Measurements from ENCODE around the gene MECP2.

DNA sequence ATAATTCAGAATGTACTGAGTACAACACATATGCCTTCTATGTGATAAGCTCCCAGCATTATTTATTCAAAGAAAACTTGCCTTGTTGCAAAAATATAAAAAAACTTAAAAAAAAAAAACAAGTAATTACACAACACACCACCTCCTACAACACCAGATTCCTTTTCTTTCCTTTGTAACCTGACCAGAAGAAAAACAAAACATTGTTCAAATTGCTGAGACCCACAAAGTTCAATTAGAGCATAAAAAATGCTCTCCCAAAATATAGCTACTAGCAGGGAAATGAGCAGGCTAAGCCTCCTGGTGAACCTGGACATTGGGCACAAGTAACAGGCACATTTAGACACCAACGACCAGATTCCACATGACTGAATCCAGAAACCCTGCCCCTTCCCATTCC lies 38.3 kb downstream of the MECP2 start:
- TF ChIP-seq POLR2AphosphoS5 (IDR thresholded peaks at IDR 0.05; ENCODE audit: low read depth, low read length) (no peak), TAF1 (IDR thresholded peaks at IDR 0.05; ENCODE audit: borderline replicate concordance, insufficient read depth, low read length) (no peak), REST (IDR thresholded peaks at IDR 0.05; ENCODE audit: insufficient read depth in 1 of 2, low read depth in 2 of 2, low read length in 2 of 2) (no peak), SIN3A (IDR thresholded peaks at IDR 0.05; ENCODE audit: borderline replicate concordance, insufficient read depth, low read length) (no peak)

Data from PFSK-1 (cell line).